ENCODE results near the gene PTPRK.

Gene PTPRK

DNA sequence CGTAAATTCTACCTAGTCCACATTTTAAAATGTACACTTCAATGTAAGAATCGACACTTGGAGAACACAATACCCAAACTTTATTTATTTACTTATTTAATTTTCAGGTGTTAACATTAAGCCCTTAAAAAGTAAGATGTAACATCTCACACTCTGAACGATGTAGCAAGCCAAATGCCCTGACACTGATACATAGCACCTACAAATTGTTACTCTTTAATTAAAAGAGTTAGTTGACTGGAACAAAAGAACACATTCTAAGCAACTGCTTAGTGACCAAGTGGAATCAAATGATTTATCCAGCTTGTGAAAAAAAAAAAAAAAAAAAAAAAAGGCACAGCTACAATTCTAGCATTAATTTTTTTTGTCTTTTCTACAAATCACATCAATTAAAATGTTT is 327.4 kb downstream of the PTPRK start:
- DNase-seq (ENCODE audit: low read depth), result no peak

DNA sequence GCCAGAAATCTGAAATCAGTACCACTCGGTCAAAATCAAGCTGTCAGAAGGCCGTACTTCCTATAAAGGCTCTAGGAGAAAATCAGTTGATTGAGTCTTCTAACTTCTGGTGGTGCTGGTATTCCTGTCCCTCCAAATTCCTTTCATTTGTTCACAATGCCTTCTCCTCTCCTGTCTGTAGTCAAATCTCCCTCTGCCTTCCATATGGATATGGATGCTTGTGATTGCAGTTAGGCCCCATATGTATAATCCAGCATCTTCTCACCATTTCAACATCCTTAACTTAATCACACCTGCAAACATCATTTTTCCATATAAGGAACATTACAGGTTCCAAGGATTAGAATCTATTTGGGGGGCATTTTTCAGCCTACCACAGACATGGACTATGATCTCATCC is 331.7 kb downstream of the PTPRK start:
- DNase-seq (ENCODE audit: low read depth), result no peak

GRCh38 chr6:128186729-128187128 is 333.7 kb downstream of the PTPRK start:
- DNase-seq (ENCODE audit: low read depth), result no peak

DNA sequence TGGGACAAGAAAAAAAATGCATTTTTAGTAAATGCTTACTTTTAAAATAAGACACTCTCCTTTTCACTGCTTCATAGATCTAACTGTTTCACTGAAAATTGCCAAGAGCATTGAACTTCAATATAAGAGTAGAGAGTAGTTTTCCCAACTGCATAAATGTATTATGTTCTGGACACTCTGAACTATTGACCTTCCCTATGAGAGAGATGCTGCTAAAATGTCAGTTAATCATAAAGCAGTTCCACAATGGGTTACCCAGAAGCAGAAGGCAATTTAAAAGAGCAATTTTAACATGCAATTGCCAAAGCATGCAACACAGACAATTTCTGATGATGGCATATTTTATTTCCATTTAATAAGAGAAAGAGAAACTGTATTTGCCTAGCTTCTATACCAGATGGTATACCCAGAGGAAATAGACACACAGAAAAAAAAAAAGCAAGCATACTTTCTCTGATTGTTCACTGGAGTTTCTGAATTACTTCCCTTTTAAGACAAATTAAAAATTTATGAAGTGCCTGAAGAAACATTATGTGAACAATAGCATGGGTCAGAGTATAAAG is 340.4 kb downstream of the PTPRK start:
- no peak for DNase-seq (ENCODE audit: low read depth)

DNA sequence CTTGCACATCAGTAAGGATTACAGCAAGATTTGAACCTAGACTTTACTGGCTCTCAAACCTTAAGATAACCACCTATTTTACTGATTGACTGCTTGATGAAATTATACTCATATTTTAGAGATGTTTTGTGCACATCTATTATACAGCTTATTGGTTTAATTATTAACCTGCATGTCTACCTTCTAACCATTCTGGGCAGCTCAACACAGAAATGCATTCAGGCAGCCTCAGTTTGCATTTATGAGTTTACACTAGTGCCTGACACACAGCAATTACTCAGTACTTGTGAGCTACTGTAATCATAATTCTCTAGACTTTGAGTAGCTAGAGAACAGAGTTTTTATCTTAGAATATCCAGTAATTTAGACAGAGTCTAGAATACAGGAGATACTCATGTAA is 345.7 kb downstream of the PTPRK start:
- DNase-seq (ENCODE audit: low read depth), result no peak

- DNase-seq (ENCODE audit: low read depth), result peak; percentile 20
These were observed 347.4 kb downstream of the PTPRK start for GRCh38 chr6:128172752-128173682.

DNA sequence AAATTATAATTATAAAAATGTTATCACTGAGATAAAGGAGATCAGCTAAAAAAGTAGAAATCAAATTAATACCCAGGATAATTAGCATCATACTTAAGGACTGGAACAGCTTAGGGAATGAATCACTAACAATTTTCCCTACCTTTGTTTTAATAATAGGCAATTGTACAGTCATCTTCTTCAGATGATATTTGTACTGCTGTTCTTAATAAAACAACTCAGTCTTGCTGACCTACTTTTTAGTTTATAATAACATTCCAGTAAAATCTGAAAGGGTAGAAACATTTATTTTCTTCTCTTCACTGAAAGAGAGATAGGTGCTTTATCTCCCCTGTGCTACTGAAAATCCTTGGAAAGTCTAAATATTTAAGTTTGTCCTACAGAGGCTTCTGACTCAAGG is 348.3 kb downstream of the PTPRK start:
- DNase-seq (ENCODE audit: low read depth), result no peak

GRCh38 chr6:128171182-128171581 is 349.2 kb downstream of the PTPRK start:
- DNase-seq (ENCODE audit: low read depth), result no peak

GRCh38 chr6:128168244-128168643 is 352.2 kb downstream of the PTPRK start:
- no peak for DNase-seq (ENCODE audit: low read depth)

- peak; percentile 21 for DNase-seq (ENCODE audit: low read depth)
These were observed 352.8 kb downstream of the PTPRK start for GRCh38 chr6:128167552-128167951.

GRCh38 chr6:128164254-128164653 is 356.1 kb downstream of the PTPRK start:
- no peak for DNase-seq (ENCODE audit: low read depth)

DNA sequence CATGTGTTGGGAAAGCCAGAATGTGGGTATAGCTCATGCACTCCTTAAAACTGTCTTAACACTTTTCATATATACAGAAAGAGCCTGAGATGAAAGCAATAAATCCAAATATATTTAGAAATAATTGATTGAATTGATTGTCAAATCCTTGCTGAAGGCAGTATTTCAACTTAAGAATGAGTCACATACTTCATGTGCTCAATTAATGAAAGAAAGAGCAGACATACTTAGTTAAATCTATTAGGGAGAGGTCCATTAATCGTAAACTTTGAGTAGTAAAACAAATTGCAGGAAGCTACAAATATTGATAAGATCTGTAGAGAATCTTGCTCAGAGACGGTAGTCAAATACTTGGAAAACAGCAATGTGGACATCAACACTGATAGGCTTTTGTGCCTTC is 358.0 kb downstream of the PTPRK start:
- no peak for DNase-seq (ENCODE audit: low read depth)

DNA sequence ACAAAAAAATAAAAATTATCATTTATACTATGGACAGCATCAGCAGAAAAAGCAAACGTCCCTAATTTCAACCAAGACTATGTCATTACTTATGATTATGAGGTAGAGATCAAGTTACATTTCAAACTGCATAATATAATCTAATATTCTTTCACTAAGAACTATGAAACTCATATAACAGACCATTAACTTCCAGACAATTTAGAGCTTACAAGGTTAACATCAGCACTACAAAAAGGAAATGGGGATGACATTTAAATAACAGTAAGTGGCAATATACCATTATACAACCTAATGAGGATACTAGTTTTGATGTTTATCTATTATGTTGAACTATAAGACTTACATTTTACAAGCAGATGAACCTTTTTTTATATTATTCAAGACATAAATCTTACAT is 358.6 kb downstream of the PTPRK start:
- no peak for DNase-seq (ENCODE audit: low read depth)

DNA sequence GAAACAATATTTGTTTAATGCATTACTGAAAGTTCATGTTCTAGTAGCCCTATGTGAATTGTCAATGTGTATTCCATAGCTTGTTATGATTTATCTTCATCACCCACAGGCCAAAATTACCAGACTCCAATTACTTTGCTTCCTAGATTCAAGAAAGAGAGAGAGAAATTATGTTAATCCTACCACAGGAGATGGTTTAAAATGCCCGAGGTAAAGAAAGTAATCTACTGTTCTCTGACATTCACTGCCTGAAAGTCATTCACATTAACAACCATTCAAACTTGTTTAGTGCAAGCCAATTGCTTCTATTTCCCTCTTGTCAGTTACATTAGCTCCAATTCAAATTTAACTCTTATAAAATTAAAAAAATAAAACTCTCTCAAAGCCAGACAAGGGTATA is 359.1 kb downstream of the PTPRK start:
- no peak for DNase-seq (ENCODE audit: low read depth)

- peak; percentile 58 for DNase-seq (ENCODE audit: low read depth)
These were observed 361.9 kb downstream of the PTPRK start for GRCh38 chr6:128158496-128158895.

DNA sequence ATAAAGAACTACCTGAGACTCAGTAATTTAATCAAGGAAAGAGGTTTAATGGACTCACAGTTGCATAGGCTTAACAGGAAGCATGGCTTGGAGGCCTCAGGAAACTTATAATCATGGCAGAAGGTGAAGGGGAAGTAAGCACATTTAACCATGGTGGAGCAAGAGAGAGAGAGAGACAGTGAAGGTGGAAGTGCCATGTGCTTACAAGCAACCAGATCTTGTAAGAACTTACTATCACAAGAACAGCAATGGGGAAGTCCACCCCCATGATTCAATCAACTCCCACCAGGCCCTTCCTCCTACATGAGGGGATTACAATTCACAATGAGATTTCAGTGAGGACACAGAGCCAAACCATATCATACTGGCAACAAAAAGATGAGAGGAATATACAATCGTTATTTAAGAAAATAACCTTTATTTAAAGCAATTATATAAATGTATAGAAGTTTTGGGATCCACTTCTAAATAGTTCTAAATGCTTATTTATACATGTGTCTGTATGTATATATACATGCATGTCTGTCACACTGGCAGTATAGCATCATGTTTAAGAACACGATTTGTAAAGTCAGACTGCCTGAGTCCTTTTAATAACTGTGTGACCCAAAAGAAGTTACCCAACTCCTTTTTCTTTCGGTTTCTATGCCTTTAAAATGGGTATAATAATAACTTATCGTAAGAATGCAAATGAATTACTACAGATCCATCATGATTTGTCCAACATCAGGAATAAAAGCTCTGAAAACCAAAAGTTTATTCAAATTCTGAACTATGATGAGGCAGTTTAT is 363.9 kb downstream of the PTPRK start:
- no peak for DNase-seq (ENCODE audit: low read depth)

DNA sequence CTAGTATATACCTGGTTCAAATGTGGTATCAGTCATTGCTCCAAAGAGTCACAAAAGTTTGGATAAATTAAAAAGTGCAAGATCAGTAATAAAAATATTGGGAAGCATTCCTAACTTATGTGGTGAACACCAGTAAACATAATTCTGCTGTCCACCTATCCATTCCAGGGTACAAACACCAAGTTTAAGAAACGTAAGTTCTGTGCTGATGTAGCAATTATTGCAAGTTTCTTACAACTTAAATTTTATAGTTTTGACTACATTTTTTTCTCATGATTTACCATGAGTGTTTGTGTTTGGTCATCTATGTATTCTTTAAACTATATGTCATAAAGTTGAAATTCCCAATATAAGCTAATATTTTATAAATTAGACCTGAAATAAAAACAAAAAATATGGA is 364.6 kb downstream of the PTPRK start:
- DNase-seq (ENCODE audit: low read depth), result no peak

GRCh38 chr6:128152551-128152950 is 367.8 kb downstream of the PTPRK start:
- no peak for DNase-seq (ENCODE audit: low read depth)

- DNase-seq (ENCODE audit: low read depth), result no peak
These were observed 370.0 kb downstream of the PTPRK start for GRCh38 chr6:128150376-128150775.

- DNase-seq (ENCODE audit: low read depth), result no peak
These were observed 370.6 kb downstream of the PTPRK start for GRCh38 chr6:128149796-128150195.

DNA sequence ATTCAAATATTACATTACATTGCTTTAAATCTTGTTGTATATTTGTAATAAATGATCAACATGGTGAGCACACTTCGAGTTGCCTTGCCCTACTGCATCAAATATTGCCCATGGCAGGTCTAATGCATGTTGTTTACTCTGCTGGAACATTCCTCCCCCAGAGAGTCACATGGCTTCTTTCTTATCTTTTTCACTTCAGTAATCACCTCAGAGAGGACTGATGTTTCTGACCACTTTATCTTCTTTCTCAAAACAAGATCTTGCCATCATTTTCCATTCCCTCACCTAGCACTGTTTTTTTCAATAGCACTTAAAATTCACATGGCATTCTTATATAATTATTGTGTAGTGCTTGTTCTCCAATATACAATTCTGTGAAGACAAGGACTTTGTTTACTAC is 376.1 kb downstream of the PTPRK start:
- no peak for DNase-seq (ENCODE audit: low read depth)

DNA sequence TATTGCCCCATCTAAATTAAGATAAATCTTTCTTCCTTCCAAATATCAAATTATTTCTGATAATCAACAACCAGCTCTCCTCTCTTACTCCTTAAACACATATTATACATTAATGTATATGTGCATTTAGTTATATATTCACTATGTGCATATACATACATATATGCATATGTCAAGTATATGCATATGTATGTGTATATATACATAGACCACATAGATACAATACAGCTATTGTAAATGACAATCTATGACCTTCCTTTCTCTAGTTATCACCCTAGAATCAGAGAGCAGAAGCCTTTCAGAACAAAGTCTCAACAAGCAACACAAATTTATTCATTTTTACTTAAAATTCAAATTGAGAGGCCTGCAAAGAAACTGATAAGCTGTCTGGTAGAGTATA is 378.5 kb downstream of the PTPRK start:
- DNase-seq (ENCODE audit: low read depth), result no peak

DNA sequence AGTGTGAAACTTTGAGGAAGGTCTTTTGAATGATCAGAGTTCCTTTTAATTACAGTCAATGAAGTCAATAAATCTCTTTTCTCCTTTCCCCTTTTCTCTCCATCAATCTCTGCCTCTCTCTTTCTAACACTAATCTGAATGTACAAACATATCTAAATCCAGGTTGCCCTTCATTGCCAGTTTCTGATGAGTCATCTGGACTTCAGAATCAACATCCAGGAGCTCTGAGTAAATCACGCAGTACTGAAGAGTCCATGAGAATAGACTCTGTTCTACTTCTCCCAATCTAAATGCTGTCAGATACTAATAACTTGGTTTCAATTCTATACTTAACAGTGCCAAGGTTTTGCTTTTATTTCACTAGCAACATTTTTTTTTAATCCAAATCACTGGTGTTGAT is 380.9 kb downstream of the PTPRK start:
- DNase-seq (ENCODE audit: low read depth), result no peak
